CD14-positive monocyte (primary cell): ENCODE measurements around the gene CACNA1C. TPM values are rescaled to one million over a fixed set of nuclear protein-coding genes. Genes with fewer than 3 reads are reported as not detected.

Source experiments
- DNase-seq, 3 donors: peaks; one replicate each; pipeline ENCODE4 v3.0.0-alpha.2; 2011 to 2022
- H2AFZ ChIP-seq: 2 replicates; pipeline ENCODE4 v1.6.0; 2012; ENCODE audit warnings: mild to moderate bottlenecking, low read depth, low read length, inconsistent platforms; ENCODE audit not compliant: insufficient read depth, poor library complexity, severe bottlenecking
- H3K27ac ChIP-seq, 2 donors: 1 replicate in 1 of 2; 2 replicates in 1 of 2; pipeline ENCODE4 v1.5.1; 2012 to 2013; ENCODE audit warnings: low read length in 2 of 2, control low read depth in 1 of 2, inconsistent platforms in 1 of 2, low read depth in 1 of 2, mild to moderate bottlenecking in 1 of 2
- H3K27me3 ChIP-seq, 2 donors: one replicate each; pipeline versions ENCODE4 v1.6.0 to v1.6.1; 2011 to 2013; ENCODE audit warnings: low read length in 2 of 2; ENCODE audit not compliant: control insufficient read depth in 2 of 2, insufficient read depth in 2 of 2
- H3K36me3 ChIP-seq, 2 donors: replicated peaks in 1 of 2; 1 replicate in 1 of 2; 2 replicates in 1 of 2; pipeline versions ENCODE4 v1.5.1 to v1.6.1; 2012 to 2013; ENCODE audit warnings: low read length in 2 of 2, control low read depth in 1 of 2, inconsistent platforms in 1 of 2, mild to moderate bottlenecking in 1 of 2; ENCODE audit not compliant: insufficient read depth in 2 of 2, control insufficient read depth in 1 of 2
- H3K4me1 ChIP-seq, 2 donors: 1 replicate in 1 of 2; 2 replicates in 1 of 2; pipeline versions ENCODE4 v1.5.1 to v1.6.1; 2012 to 2013; ENCODE audit warnings: low read length in 2 of 2, control low read depth in 1 of 2, inconsistent platforms in 1 of 2, mild to moderate bottlenecking in 1 of 2, moderate library complexity in 1 of 2; ENCODE audit not compliant: insufficient read depth in 2 of 2, control insufficient read depth in 1 of 2
- H3K4me2 ChIP-seq: replicated peaks from 2 replicates; pipeline ENCODE3; 2012; ENCODE audit warnings: low read length, moderate library complexity, mild to moderate bottlenecking; ENCODE audit not compliant: poor library complexity, severe bottlenecking; ENCODE audit errors: extremely low read depth
- H3K4me3 ChIP-seq, 3 experiments: fragments of 200-600 bp in 1 of 3; sonication (generic) in 1 of 3; replicated peaks in 1 of 3; 1 replicate in 2 of 3; 2 replicates in 1 of 3; pipeline ENCODE4 v1.5.1; 2011 to 2013; ENCODE audit warnings: low read length in 3 of 3, mild to moderate bottlenecking in 3 of 3, control low read depth in 2 of 3, low read depth in 2 of 3, inconsistent platforms in 1 of 3, moderate library complexity in 1 of 3
- H3K79me2 ChIP-seq: 2 replicates; pipeline ENCODE4 v1.6.0; 2012; ENCODE audit warnings: mild to moderate bottlenecking, control low read depth, inconsistent platforms, low read length, moderate library complexity; ENCODE audit not compliant: insufficient read depth
- H3K9ac ChIP-seq: 2 replicates; pipeline ENCODE4 v1.6.0; 2017; ENCODE audit warnings: low read length, mild to moderate bottlenecking; ENCODE audit not compliant: insufficient read depth, poor library complexity, severe bottlenecking
- H3K9me3 ChIP-seq, 2 donors: replicated peaks in 1 of 2; 1 replicate in 1 of 2; 2 replicates in 1 of 2; pipeline versions ENCODE4 v1.5.1 to v1.6.1; 2012 to 2013; ENCODE audit warnings: low read length in 2 of 2, control low read depth in 1 of 2; ENCODE audit not compliant: control insufficient read depth in 1 of 2, insufficient read depth in 1 of 2
- H4K20me1 ChIP-seq: 2 replicates; pipeline ENCODE4 v1.6.0; 2012; ENCODE audit warnings: mild to moderate bottlenecking, low read length, control low read depth, moderate library complexity; ENCODE audit not compliant: insufficient read depth
- H3K27ac Mint-ChIP-seq, 7 donors: one replicate each; pipeline ENCODE4 v1.8.0; 2020; ENCODE audit warnings: mild to moderate bottlenecking in 7 of 7, mixed read lengths in 7 of 7, moderate library complexity in 6 of 7, inconsistent platforms in 2 of 7
- H3K27me3 Mint-ChIP-seq, 3 donors: one replicate each; pipeline ENCODE4 v1.8.0; 2021 to 2022; ENCODE audit warnings: low read depth in 3 of 3, mild to moderate bottlenecking in 3 of 3, mixed read lengths in 3 of 3, moderate library complexity in 3 of 3, inconsistent platforms in 1 of 3
- H3K36me3 Mint-ChIP-seq, 2 donors: one replicate each; pipeline ENCODE4 v1.8.0; 2020; ENCODE audit warnings: mixed read lengths in 2 of 2, inconsistent platforms in 1 of 2, mild to moderate bottlenecking in 1 of 2
- H3K4me1 Mint-ChIP-seq: one replicate; pipeline ENCODE4 v1.8.0; 2020; ENCODE audit warnings: mild to moderate bottlenecking, mixed read lengths
- H3K4me3 Mint-ChIP-seq, 2 donors: one replicate each; pipeline ENCODE4 v1.8.0; 2020; ENCODE audit warnings: mild to moderate bottlenecking in 2 of 2, mixed read lengths in 2 of 2, moderate library complexity in 1 of 2
- H3K9me3 Mint-ChIP-seq, 7 donors: one replicate each; pipeline ENCODE4 v1.8.0; 2020 to 2022; ENCODE audit warnings: mixed read lengths in 7 of 7, mild to moderate bottlenecking in 6 of 7, moderate library complexity in 6 of 7, inconsistent platforms in 2 of 7
- WGBS: methylation state at CpG from one replicate; pipeline ENCODE4 v1.1.5; 2013; ENCODE audit warnings: missing lambda C conversion rate; ENCODE audit not compliant: insufficient coverage; 5-methylcytosine and 5-hydroxymethylcytosine counted together
- intact Hi-C, 2 donors: fragments of 100-400 bp; cut with micrococcal nuclease; formaldehyde crosslinking; loops; one replicate each; pipeline versions ENCODE4 v1.15.0 to v1.15.1; 2023
- polyA plus RNA-seq, 3 donors: library from polyadenylated mRNA; depleted of rRNA in 1 of 3; unstranded in 2 of 3; stranded (reverse) in 1 of 3; fragments of 300-500 nt in 2 of 3; fragments of >200 nt in 1 of 3; fragmentation: Illumina TruSeq in 2 of 3; gene quantifications; 1 replicate in 2 of 3; 2 replicates in 1 of 3; pipeline ENCODE4 v1.2.3, GENCODE V29; 2012 to 2021
- TF ChIP-seq, protein P1 (sequence below): fragments of 200-600 bp; IDR thresholded peaks from one replicate; pipeline ENCODE4 v1.8.0; 2022; ENCODE audit warnings: antibody characterized with exemption, mild to moderate bottlenecking

CACNA1C gene
- polyA plus RNA-seq, 3 donors: not detected

DNA sequence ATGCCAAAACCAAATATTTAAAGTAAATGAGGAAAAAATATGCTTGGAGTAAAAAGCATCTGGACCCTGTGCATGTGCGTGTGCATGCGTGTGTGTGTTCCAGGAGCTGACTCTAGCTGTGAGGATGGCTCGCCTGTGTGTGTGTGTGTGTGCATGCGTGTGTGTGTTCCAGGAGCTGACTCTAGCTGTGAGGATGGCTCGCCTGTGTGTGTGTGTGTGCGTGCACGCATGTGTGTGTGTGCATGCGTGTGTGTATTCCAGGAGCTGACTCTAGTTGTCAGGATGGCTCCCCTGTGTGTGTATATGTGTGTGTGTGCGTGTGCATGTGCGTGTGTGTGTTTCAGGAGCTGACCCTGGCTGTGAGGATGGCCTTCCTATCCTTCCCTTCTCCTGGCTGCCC, 357.7 kb downstream of the CACNA1C start:
- Histone ChIP-seq H3K4me3 (no peak overlapping the region), H3K27ac (no peak overlapping the region), H3K9me3 (no peaks in the 10 kb centered on the region), H3K4me1 (no peaks in the 10 kb centered on the region), H4K20me1 (no peaks in the 10 kb centered on the region), H2AFZ (no peak overlapping the region), H3K4me2 (no peak overlapping the region), H3K36me3 (no peaks in the 10 kb centered on the region), H3K79me2 (no peaks in the 10 kb centered on the region), H3K9ac (no peak overlapping the region), H3K27me3 (no peaks in the 10 kb centered on the region)
- intact Hi-C loops: no loop called here
- no peaks in the 10 kb centered on the region for H3K4me1 Mint-ChIP-seq
- H3K4me3 Mint-ChIP-seq: no peak overlapping the region
- H3K27me3 Mint-ChIP-seq: peaks cover 4 to 5% (median 4%) of the 10 kb centered on the region in 3 donors
- TF ChIP-seq, protein P1, sequence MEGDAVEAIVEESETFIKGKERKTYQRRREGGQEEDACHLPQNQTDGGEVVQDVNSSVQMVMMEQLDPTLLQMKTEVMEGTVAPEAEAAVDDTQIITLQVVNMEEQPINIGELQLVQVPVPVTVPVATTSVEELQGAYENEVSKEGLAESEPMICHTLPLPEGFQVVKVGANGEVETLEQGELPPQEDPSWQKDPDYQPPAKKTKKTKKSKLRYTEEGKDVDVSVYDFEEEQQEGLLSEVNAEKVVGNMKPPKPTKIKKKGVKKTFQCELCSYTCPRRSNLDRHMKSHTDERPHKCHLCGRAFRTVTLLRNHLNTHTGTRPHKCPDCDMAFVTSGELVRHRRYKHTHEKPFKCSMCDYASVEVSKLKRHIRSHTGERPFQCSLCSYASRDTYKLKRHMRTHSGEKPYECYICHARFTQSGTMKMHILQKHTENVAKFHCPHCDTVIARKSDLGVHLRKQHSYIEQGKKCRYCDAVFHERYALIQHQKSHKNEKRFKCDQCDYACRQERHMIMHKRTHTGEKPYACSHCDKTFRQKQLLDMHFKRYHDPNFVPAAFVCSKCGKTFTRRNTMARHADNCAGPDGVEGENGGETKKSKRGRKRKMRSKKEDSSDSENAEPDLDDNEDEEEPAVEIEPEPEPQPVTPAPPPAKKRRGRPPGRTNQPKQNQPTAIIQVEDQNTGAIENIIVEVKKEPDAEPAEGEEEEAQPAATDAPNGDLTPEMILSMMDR: no peak
- no peaks in the 10 kb centered on the region for H3K9me3 Mint-ChIP-seq
- 100% methylated on average over 3 of the region's 10 CpGs for WGBS
- H3K27ac Mint-ChIP-seq: peak overlapping the region in 1 of 7 donors; percentile 55
- no peak for DNase-seq
- no peaks in the 10 kb centered on the region for H3K36me3 Mint-ChIP-seq

DNA sequence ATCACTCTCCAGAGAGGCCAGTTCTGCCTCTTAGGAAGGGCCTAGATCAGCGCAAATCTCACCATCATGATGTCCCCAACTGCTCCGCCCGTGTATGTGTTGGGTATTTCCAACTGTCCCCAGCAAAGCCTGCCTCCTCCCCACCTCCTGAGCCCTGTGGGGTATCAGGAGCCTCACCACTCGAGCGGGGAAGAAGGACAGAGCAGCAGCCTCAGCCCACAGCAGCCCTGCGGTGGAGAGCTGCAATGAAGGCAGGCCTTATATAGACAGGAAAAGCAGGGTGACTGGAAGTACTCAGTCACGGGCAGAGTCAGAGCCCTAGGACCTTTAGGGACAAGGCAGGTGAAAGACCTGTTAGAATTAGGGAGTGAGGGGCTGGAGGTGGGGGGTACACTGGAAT, 358.2 kb downstream of the CACNA1C start:
- no peak overlapping the region for H3K4me3 Mint-ChIP-seq
- no peaks in the 10 kb centered on the region for H3K4me1 Mint-ChIP-seq
- no peaks in the 10 kb centered on the region for H3K4me1 ChIP-seq
- H3K27me3 ChIP-seq: no peaks in the 10 kb centered on the region
- peak overlapping the region in 2 of 7 donors; percentile 36 to 55 for H3K27ac Mint-ChIP-seq
- H3K9me3 ChIP-seq: no peaks in the 10 kb centered on the region
- H3K9ac ChIP-seq: no peak overlapping the region
- H3K4me3 ChIP-seq: no peak overlapping the region
- H3K27ac ChIP-seq: no peak overlapping the region
- no peak for DNase-seq
- no peaks in the 10 kb centered on the region for H3K36me3 Mint-ChIP-seq
- no peaks in the 10 kb centered on the region for H3K79me2 ChIP-seq
- 100% methylated on average over 3 of the region's 7 CpGs for WGBS
- TF ChIP-seq, protein P1: no peak
- no peaks in the 10 kb centered on the region for H3K36me3 ChIP-seq
- intact Hi-C loops: no loop called here
- H3K4me2 ChIP-seq: no peak overlapping the region
- H2AFZ ChIP-seq: no peak overlapping the region
- H3K9me3 Mint-ChIP-seq: no peaks in the 10 kb centered on the region
- H3K27me3 Mint-ChIP-seq: peaks cover 4 to 5% (median 5%) of the 10 kb centered on the region in 3 donors
- H4K20me1 ChIP-seq: no peaks in the 10 kb centered on the region
